GM06990 (cell line): ENCODE measurements around the gene SELENOO.

Experiments
- DNase-seq: peaks from one replicate; pipeline ENCODE4 v3.0.0-alpha.2; 2011; ENCODE audit not compliant: insufficient read length; ENCODE audit errors: extremely low read depth
- H3K27me3 ChIP-seq: replicated peaks from 2 replicates; pipeline ENCODE4 v1.6.0; 2011; ENCODE audit warnings: low read length; ENCODE audit not compliant: control insufficient read depth, insufficient read depth
- H3K36me3 ChIP-seq: 2 replicates; pipeline ENCODE4 v1.5.1; 2011; ENCODE audit warnings: low read length; ENCODE audit not compliant: control insufficient read depth, insufficient read depth
- H3K4me3 ChIP-seq: replicated peaks from 2 replicates; pipeline ENCODE4 v1.5.1; 2011; ENCODE audit warnings: low read depth, mild to moderate bottlenecking, control low read depth, low read length
- TF ChIP-seq, protein P1 (sequence below): IDR thresholded peaks from 2 replicates; pipeline ENCODE4 v1.5.1; 2011; ENCODE audit warnings: low read length, control low read depth, mild to moderate bottlenecking, inconsistent platforms; ENCODE audit not compliant: insufficient read depth, poor library complexity, severe bottlenecking

Gene SELENOO

GRCh38 chr22:50197000-50197800 lies 3.6 kb upstream of the SELENOO start:
- TF ChIP-seq, protein P1, sequence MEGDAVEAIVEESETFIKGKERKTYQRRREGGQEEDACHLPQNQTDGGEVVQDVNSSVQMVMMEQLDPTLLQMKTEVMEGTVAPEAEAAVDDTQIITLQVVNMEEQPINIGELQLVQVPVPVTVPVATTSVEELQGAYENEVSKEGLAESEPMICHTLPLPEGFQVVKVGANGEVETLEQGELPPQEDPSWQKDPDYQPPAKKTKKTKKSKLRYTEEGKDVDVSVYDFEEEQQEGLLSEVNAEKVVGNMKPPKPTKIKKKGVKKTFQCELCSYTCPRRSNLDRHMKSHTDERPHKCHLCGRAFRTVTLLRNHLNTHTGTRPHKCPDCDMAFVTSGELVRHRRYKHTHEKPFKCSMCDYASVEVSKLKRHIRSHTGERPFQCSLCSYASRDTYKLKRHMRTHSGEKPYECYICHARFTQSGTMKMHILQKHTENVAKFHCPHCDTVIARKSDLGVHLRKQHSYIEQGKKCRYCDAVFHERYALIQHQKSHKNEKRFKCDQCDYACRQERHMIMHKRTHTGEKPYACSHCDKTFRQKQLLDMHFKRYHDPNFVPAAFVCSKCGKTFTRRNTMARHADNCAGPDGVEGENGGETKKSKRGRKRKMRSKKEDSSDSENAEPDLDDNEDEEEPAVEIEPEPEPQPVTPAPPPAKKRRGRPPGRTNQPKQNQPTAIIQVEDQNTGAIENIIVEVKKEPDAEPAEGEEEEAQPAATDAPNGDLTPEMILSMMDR = no peak
- H3K36me3 ChIP-seq = peaks cover 30% of the 10 kb centered on the region

DNA sequence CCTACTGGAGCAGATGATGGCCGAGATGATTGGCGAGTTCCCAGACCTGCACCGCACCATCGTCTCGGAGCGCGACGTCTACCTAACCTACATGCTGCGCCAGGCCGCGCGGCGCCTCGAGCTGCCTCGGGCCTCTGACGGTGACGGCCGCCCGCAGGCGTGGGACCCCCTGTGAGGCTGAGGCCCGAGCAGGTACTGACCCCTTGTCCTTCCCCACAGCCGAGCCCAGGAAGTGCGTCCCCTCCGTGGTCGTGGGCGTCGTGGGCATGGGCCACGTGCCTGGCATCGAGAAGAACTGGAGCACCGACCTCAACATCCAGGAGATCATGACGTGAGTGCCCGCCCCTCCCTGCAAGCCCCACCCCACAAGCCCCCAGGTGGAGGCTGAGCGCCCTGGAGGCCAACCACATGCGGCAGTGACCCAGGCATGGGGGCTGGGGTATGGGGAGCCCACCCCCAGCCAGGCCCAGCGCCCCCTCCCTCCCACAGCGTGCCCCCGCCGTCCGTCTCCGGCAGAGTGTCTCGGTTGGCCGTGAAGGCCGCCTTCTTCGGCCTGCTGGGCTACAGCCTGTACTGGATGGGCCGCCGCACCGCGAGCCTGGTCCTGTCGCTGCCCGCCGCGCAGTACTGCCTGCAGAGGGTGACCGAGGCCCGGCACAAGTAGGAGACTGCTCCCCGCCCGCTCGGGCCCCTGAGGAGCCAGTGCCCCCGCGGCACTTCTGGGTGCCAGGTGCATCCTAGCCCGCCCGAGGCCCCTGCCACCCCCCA lies 2.8 kb upstream of the SELENOO start:
- H3K27me3 ChIP-seq = no peaks in the 10 kb centered on the region
- TF ChIP-seq, protein P1 = no peak
- no peak for DNase-seq
- H3K4me3 ChIP-seq = no peak overlapping the region
- H3K36me3 ChIP-seq = peaks cover 30% of the 10 kb centered on the region

More at GRCh38 chr22:50197000-50197800, 3.6 kb upstream of the SELENOO start:
- no peaks in the 10 kb centered on the region for H3K27me3 ChIP-seq
- DNase-seq = no peak
- no peak overlapping the region for H3K4me3 ChIP-seq

- no peak overlapping the region for H3K4me3 ChIP-seq
- DNase-seq = no peak
- TF ChIP-seq, protein P1 = no peak
- H3K36me3 ChIP-seq = peaks cover 28% of the 10 kb centered on the region
- H3K27me3 ChIP-seq = no peaks in the 10 kb centered on the region
Observed at GRCh38 chr22:50198624-50199017, 2.2 kb upstream of the SELENOO start.

DNA sequence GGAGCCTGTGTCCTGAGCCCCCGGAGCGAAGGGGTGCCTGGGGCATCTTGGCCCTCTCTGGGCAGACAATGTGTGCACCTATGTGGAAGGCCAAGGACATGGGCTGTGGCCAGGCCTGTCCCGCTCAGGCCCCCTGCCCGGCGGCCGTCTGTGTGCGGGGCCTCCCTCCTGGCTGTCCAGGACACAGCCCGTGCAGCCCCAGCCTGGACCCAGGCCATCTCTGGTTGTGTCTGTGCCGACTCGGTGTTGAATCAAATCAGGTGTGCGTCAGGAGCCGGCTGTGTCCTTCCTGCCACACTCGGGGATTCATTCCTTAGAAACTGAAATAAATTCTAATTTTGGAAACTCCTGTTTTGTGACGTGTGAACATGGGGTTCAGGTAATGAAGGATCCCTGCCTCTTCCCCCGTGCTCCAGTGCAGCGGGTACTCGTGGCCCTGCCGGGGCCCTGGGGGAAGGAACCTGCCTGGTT lies 1.5 kb upstream of the SELENOO start:
- H3K36me3 ChIP-seq = peaks cover 24% of the 10 kb centered on the region

DNA sequence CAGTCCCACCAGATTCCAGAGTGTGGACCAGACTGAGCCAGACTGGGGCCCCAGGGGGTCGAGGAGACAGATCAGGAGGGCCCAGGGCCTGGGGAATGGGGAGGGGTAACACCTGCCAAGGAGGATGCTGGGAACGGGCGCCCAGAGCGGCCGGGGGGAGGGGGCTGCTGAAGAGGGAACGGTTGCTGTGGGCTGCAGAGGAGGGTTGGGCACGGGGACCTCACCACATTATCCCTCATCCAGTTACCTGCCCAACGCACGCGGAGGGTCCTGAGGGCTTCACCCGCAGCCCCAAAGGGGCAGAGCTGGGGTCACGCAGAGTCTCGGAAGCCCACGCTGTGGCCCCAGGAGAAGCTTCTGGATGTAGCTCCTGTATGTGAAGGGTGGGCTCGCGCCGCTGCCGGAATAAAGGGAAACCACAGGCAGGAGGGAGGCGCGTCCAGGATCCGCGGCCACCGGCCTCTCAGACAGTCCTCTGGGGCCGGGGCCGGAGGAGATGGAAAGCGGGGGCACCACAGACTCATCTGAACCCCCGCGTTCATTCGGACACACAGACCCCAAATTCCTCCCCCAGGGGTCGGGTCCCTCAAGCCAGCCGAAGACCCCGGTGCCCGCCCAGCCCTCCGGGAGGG lies 866 bp upstream of the SELENOO start:
- Histone ChIP-seq H3K27me3 (no peaks in the 10 kb centered on the region), H3K36me3 (peaks cover 18% of the 10 kb centered on the region), H3K4me3 (peak overlapping the region; percentile 62)
- no peak for DNase-seq
- TF ChIP-seq, protein P1 = no peak

More for the DNA sequence above, 1.5 kb upstream of the SELENOO start:
- Histone ChIP-seq H3K4me3 (peak overlapping the region; percentile 62), H3K27me3 (no peaks in the 10 kb centered on the region)
- TF ChIP-seq, protein P1 = no peak
- no peak for DNase-seq
